CD4-positive, alpha-beta T cell treated with Interleukin-2 at 100 ng/mL for 4 hours (primary cell): ENCODE results near the gene FLNA.
"Not testable (repeated sequence)": the region's sequence is repeated elsewhere in the genome, so short reads cannot be mapped to it uniquely, and the experiment has no call there.

Source experiments
- DNase-seq: peaks from one replicate; pipeline ENCODE4 v3.0.0-alpha.2; 2020; ENCODE audit warnings: low spot score

The FLNA gene

GRCh38 chrX:154374313-154375155, at the start of gene FLNA:
FLNA (minus strand) TSS chrX:154374634; CDS start chrX:154371245, 3,389 bp downstream.
- peak; percentile 24 for DNase-seq

GRCh38 chrX:154420402-154420756, 45.9 kb upstream of the FLNA start:
- no peak for DNase-seq

DNA sequence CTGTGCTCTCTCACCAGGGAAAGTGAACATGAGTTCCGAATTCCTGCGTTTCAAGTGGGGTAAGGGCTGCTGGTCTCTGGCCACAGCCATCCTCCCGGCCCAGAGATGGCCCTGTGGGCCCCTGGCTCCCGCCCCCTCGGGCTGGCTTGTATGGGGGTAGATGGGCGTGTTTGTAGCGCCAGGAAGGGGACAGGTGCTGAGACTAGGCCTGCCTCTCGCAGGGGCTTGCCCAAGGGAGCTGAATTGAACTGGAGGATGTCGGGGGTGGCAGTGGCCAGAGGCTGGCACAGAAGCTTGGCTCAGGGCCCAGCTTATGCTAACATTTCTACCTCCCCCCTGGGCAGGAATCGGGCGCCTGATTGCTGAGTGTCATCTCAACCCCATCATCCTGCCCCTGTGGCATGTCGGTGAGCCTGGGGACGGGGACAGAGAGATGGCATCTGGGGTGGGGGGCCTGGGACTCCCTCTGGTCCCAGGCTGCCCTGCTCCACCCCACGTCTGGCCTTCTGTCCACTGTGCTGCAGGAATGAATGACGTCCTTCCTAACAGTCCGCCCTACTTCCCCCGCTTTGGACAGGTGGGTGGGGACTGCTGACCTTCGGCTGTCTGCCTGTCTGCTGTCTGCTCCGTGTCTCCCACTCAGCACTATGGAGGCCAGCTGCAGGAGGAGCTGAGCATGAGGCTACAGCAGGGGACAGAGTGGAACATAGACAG, 45.4 kb upstream of the FLNA start:
- no peak for DNase-seq

DNA sequence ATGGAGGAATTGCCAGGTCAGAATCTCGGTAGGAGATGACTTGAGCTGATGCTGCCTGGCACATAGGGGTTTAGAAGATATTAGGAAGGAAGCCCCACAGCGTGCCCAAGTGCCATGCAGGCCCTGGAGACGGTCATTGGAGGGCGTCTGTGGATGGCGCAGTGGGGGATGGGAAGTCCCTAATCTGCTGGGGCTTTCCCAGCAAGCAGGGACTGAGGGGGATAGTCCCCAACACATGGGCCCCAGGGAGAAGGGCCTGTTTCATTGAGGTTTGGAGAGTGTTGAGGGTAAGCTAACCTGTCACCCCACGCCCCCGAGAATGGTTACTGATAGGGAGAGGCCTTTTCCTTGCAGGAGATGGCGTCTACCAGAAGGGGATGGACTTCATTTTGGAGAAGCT, 44.8 kb upstream of the FLNA start:
- no peak for DNase-seq

DNA sequence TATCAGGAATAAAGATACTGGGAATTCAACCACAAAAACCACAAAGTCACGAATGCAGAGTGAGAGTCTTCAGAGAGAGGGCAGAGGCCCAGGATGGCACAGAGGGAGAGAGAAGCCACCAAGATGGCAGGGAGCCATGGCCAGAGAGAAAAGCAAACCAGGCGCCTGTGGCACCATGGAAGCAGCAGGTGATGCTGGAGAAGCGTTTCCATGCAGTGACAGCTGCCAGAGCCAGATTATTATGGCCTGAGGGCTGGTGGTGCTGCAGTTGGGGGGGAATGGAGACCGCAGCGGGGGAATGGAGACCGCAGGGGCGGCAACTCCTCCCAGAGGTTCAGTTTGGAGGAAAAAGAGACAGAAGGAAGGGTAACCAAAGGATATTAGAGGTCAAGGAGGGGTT, 42.7 kb upstream of the FLNA start:
- no peak for DNase-seq

DNA sequence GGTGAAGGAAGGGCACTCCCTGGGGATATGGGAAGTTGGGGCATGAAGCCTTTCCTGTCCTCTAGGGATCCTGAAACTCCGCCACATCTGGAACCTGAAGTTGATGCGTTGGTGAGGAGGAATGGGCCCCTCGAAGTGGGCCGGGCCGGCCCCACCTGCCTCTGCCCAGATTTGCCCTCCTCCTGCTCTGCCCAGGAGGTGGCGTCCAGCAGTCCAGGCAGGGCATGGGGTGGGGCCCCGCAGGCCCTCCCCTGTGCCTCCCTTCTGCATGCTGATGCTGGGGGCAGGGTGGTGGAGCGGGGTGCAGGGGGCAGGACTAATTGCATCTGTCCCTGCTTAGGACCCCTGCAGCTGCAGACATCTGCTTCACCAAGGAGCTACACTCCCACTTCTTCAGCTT, 38.7 kb upstream of the FLNA start:
- DNase-seq: no peak

DNA sequence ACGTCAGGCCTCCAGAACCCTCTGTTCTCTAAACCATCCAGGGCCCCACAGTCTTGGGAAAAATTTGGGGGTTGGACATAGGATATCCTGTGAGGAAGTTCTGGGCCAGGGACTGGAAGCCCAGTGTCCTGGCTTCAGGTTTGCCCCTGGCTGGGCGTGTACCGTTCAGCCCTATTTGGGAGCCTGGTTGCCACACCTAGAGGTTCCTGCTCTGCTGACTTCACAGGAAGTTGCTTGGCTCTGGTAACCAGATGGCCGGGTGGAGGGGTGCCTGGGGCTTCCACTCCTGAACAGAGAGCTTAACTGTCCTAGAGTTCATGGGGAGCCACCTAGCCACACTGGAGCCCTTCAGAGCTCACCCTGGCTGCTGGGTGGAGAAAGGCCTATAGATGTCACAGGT, 38.0 kb upstream of the FLNA start:
- DNase-seq: peak; percentile 46

DNA sequence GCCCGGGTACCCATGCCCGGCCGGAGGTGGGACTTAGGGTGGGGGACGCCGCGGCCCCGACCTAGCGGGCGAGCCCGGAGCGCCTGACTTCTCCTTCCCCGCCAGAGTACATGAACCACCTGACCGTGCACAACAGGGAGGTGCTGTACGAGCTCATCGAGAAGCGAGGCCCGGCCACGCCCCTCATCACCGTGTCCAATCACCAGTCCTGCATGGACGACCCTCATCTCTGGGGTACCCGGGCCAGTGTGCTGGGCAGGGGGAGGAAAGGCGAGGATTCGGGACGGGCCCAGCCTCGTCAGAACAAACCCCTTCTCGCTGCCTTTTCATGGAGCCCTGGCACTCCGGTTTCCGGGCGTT, 37.5 kb upstream of the FLNA start:
- peak; percentile 57 for DNase-seq

- DNase-seq: peak; percentile 8
These were observed 34.9 kb upstream of the FLNA start, which contains the start of gene DNASE1L1 for GRCh38 chrX:154409222-154409871. DNASE1L1 (minus strand) TSS chrX:154409254; CDS start chrX:154405568, 3,686 bp downstream.

GRCh38 chrX:154408659-154409221, 34.3 kb upstream of the FLNA start:
- DNase-seq: no peak

- no peak for DNase-seq
These were observed 30.3 kb upstream of the FLNA start for GRCh38 chrX:154404625-154405192.

DNA sequence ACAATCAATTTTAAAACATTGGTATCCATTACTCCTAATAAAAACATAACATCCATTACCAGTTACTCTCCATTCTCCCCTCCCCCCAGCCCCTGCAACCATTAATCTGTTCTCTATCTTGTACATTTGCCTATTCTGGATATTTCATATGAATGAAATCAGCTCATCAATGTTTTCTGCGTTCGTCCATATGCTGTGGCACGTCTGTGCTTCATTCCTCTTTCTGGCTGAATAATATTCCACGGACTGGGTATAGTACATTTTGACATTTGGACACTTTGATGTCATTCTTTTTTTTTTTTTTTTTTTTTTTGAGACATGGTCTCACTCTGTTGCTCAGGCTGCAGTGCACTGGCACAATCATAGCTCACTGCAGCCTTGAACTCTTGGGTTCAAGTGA, 29.4 kb upstream of the FLNA start:
- DNase-seq: no peak

DNA sequence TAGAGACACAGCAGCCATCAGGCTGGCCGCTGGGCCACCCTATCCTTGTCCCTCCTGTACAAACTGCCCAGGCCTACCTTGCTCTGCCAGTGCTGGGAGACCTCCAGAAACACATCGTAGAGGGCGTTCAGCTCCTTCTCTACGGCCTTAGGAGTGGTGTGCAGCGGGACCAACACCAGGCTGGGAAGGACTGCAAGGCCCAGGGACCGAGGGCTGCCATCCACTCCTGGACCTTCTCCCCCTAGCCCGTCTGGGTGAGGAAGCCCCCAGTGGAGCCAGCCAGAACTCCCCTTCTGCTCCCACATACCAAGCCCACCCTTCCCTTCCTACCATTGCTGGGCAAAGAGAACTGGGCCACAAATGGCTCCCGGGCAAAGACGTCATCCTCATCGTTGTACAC, 28.8 kb upstream of the FLNA start:
- DNase-seq: no peak

- DNase-seq: no peak
These were observed 28.2 kb upstream of the FLNA start for GRCh38 chrX:154402622-154403127.

- no peak for DNase-seq
These were observed 27.6 kb upstream of the FLNA start for GRCh38 chrX:154401918-154402621.

DNA sequence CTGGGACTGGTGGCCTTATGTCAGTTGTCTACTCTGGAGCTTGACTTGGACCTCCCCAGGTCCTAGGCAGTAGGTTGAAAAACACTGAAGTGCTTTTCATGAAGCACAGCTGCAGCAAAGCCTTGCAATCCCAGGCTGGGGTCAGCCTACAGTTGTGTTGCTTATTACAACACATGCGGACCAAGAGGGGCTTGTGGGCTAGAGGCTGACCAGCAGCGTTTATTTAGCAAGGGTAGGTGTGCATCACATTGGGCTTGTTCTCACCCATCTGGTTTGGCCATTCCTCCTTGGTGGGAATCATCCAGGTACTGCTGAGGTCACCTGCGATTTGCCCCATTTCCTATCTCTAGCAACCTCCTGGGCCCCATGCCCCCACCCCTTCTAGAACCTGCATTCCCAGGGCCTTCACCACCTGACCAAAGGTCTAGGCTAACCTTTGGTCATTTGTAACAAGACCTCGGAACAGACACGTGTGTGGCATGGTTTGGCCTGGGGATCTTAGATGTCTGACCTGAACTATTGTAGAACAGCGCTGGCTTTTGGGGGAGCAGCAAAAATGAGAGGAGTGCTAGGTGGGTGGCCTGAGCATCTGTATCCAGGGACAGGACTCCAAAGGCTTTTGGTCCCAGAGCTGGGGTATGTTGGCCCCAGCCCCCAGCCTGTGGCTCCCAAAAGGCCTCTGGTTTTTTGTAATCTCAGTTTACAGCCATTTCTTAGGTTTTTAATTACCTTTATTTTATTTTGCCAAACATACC, 26.8 kb upstream of the FLNA start:
- no peak for DNase-seq

- not testable (repeated sequence) for DNase-seq
These were observed 26.0 kb upstream of the FLNA start for GRCh38 chrX:154400369-154400817.

DNA sequence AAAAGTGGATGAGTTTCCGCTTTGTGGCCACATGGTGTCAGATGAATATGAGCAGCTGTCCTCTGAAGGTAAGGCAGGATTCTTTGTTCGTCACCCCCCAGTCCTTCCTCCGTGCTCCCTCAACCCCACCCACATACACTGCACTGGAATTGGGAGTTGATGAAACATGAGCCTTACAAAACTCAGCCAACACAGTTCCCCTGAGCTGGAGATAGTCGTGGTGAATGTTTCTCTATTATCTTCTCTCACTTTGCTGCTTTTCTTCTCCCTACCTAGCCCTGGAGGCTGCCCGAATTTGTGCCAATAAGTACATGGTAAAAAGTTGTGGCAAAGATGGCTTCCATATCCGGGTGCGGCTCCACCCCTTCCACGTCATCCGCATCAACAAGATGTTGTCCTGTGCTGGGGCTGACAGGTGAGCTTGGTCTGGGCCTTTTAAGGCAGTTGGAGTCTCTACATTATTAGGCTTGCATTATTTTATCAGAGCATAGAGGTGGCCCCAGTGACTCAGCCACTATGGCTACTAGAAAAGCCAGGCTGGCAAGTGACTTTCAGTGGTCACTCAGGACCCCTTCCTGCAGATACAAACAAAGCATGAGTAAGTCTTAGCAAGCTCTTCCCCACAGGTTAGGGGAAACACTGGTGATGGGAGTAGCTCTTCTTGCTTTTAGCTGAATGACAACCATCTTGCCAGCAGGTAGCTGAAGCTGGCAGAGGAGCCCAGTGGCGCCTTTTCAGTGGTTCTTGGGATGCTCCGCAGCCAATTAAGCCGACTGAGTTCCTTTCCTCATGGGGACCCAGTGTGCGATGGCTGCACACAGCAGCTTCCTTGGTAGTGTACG, 25.3 kb upstream of the FLNA start:
- DNase-seq: peak; percentile 17

DNA sequence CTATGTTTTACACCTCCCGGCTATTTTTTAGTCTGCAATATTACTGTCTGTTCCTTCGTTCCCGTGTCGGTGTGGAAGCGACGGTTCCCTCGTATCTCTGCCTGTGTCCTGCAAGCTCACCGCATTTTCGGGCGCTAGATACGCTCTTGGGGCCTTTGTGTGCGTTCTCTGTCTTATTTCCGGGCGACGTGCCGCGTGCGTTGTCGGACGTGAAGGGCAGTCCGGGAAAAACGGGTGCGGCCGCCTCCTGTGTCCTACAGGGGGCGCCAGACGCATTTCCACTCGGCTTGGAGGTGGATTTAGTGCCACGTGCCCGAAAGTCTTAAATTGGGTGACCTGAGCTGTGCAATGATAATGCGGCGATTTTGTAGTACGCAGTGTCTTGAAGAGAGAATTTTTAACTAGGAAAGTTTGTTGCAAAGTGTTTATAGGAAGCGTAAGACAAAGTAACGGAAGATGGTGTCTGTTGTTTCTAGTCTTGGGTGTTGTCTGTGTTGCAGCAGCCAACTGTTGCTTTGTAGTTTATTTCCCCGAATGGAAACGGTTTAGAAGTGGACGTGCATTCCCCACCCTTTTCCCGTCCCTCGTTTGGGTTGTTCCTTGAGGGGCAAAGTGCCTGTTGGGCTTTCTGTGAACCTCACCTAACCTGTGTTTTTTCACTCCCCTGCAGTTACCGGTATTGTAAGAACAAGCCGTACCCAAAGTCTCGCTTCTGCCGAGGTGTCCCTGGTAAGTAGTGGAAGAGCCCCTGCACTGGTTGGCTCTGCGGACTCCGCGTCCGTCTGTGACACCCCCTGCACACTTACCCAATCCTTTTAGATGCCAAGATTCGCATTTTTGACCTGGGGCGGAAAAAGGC, 24.5 kb upstream of the FLNA start:
- peak; percentile 90 for DNase-seq
